Keratinocyte (primary cell): ENCODE data around the gene ATP8A2.

ENCODE experiments used
- CTCF ChIP-seq, 3 experiments: IDR thresholded peaks in 1 of 3; conservative IDR thresholded peaks in 1 of 3; optimal IDR thresholded peaks in 1 of 3; 2 replicates in 2 of 3; 3 replicates in 1 of 3; pipeline versions ENCODE3 to v1.5.1; 2011; ENCODE audit warnings: low read length in 3 of 3, mild to moderate bottlenecking in 3 of 3, moderate library complexity in 2 of 3, control low read depth in 1 of 3, inconsistent platforms in 1 of 3; ENCODE audit not compliant: insufficient read depth in 2 of 3; ENCODE audit errors: extremely low read depth in 1 of 3
- EZH2 ChIP-seq: IDR thresholded peaks from one replicate; pipeline ENCODE4 v1.6.1; 2012; ENCODE audit warnings: inconsistent platforms, mild to moderate bottlenecking, low read length, moderate library complexity

GRCh38 chr13:25502031-25502430 lies 130.3 kb downstream of the ATP8A2 start:
- no peak for TF ChIP-seq CTCF (optimal IDR thresholded peaks at IDR 0.05 in 1 of 3, IDR thresholded peaks at IDR 0.05 in 1 of 3, conservative IDR thresholded peaks at IDR 0.05 in 1 of 3; ENCODE audit: extremely low read depth in 1 of 3, insufficient read depth in 2 of 3, low read length in 3 of 3)
- no peak for TF ChIP-seq EZH2
